CD8-positive, alpha-beta memory T cell (primary cell): Measurements from ENCODE around the gene TMEM42. TPM values are rescaled to one million over a fixed set of nuclear protein-coding genes. Genes with fewer than 3 reads are reported as not detected.
"Not testable (repeated sequence)": the region's sequence is repeated elsewhere in the genome, so short reads cannot be mapped to it uniquely, and the experiment has no call there.

Source experiments
- CTCF ChIA-PET: fragments of 350-600 bp; sonication (Branson Sonifier 250); formaldehyde crosslinking; loops from one replicate; lab custom pipeline; 2021; ENCODE audit warnings: antibody characterized with exemption; lab: Charles Lee
- POLR2A ChIA-PET: fragments of 350-600 bp; sonication (Branson Sonifier 250); formaldehyde crosslinking; loops from one replicate; lab custom pipeline; 2021; ENCODE audit warnings: antibody characterized with exemption; lab: Charles Lee
- DNase-seq, 5 donors: peaks; one replicate each; pipeline versions ENCODE4 v3.0.0 to v3.0.0-alpha.2; 2020 to 2022; ENCODE audit warnings: mixed read lengths in 1 of 5
- H3K27ac ChIP-seq: one replicate; pipeline ENCODE4 v1.7.0; 2013; ENCODE audit warnings: low read depth, mild to moderate bottlenecking, low read length, moderate library complexity
- H3K27me3 ChIP-seq: 2 replicates; pipeline ENCODE4 v1.7.0; 2013; ENCODE audit warnings: low read length, mild to moderate bottlenecking; ENCODE audit not compliant: insufficient read depth, poor library complexity, severe bottlenecking
- H3K36me3 ChIP-seq: 2 replicates; pipeline ENCODE4 v1.7.0; 2013; ENCODE audit warnings: mild to moderate bottlenecking, low read length, moderate library complexity; ENCODE audit not compliant: insufficient read depth
- H3K4me1 ChIP-seq: 2 replicates; pipeline ENCODE4 v1.7.0; 2013; ENCODE audit warnings: mild to moderate bottlenecking, low read length, moderate library complexity; ENCODE audit not compliant: insufficient read depth
- H3K4me3 ChIP-seq: 2 replicates; pipeline ENCODE4 v1.7.0; 2013; ENCODE audit warnings: mild to moderate bottlenecking, low read length
- H3K9me3 ChIP-seq: 2 replicates; pipeline ENCODE4 v1.7.0; 2013; ENCODE audit warnings: mild to moderate bottlenecking, low read length
- H3K27ac Mint-ChIP-seq, 8 donors: one replicate each; pipeline ENCODE4 v1.8.0; 2020 to 2021; ENCODE audit warnings: mixed read lengths in 8 of 8, mild to moderate bottlenecking in 6 of 8, inconsistent platforms in 3 of 8, moderate library complexity in 3 of 8
- H3K27me3 Mint-ChIP-seq, 2 donors: one replicate each; pipeline ENCODE4 v1.8.0; 2020 to 2021; ENCODE audit warnings: mixed read lengths in 2 of 2, mild to moderate bottlenecking in 1 of 2, moderate library complexity in 1 of 2
- H3K36me3 Mint-ChIP-seq, 3 donors: one replicate each; pipeline ENCODE4 v1.8.0; 2020 to 2021; ENCODE audit warnings: mixed read lengths in 3 of 3, inconsistent platforms in 1 of 3, mild to moderate bottlenecking in 1 of 3
- H3K4me1 Mint-ChIP-seq, 3 donors: one replicate each; pipeline ENCODE4 v1.8.0; 2020 to 2021; ENCODE audit warnings: mixed read lengths in 3 of 3, inconsistent platforms in 1 of 3, mild to moderate bottlenecking in 1 of 3
- H3K4me3 Mint-ChIP-seq, 7 donors: one replicate each; pipeline ENCODE4 v1.8.0; 2020 to 2021; ENCODE audit warnings: mixed read lengths in 7 of 7, mild to moderate bottlenecking in 6 of 7, moderate library complexity in 4 of 7, inconsistent platforms in 2 of 7
- H3K9me3 Mint-ChIP-seq, 5 donors: one replicate each; pipeline ENCODE4 v1.8.0; 2020 to 2022; ENCODE audit warnings: mixed read lengths in 5 of 5, mild to moderate bottlenecking in 3 of 5, moderate library complexity in 2 of 5, inconsistent platforms in 1 of 5
- polyA plus RNA-seq: library from polyadenylated mRNA; unstranded; fragments of 300-500 nt; fragmentation: Illumina TruSeq; gene quantifications from one replicate; pipeline ENCODE4 v1.2.3, GENCODE V29; 2021
- total RNA-seq, 2 experiments: library from RNA; stranded (reverse); gene quantifications; one replicate each; pipeline ENCODE4 v1.2.3, GENCODE V29; 2021

Gene TMEM42
- 1 to 10 TPM; 8.2 to 9.1 TPM for total RNA-seq
- 35.9 TPM for polyA plus RNA-seq

- Histone ChIP-seq H3K36me3 (no peaks in the 10 kb centered on the region), H3K4me1 (peaks cover 35% of the 10 kb centered on the region), H3K9me3 (no peaks in the 10 kb centered on the region), H3K27me3 (no peaks in the 10 kb centered on the region), H3K4me3 (peak within 1 kb of the TSS; percentile 90), H3K27ac (peak within 1 kb of the TSS; percentile 87)
- Mint-ChIP-seq H3K4me1 (peaks cover 37 to 47% (median 42%) of the 10 kb centered on the region in 3 donors), H3K27ac (peak within 1 kb of the TSS; percentile 88 to 97 (median 95)), H3K36me3 (peaks cover 0 to 6% (median 0%) of the 10 kb centered on the region in 3 donors), H3K27me3 (no peaks in the 10 kb centered on the region), H3K4me3 (peak within 1 kb of the TSS; percentile 87 to 94 (median 89)), H3K9me3 (no peaks in the 10 kb centered on the region)
- POLR2A ChIA-PET: no interaction called here
- peak; percentile 83 to 91 (median 88) for DNase-seq
- CTCF ChIA-PET: no interaction called here
Observed at GRCh38 chr3:44861412-44862225, at the start of gene TMEM42. TSS of gene TMEM42 (plus strand) at chr3:44861912. CDS start at chr3:44861925, 13 bp downstream.

GRCh38 chr3:44814751-44815150 is 47.0 kb upstream of the TMEM42 start:
- H3K36me3 ChIP-seq: no peaks in the 10 kb centered on the region
- no peak overlapping the region for H3K4me3 Mint-ChIP-seq
- H3K4me1 Mint-ChIP-seq: no peaks in the 10 kb centered on the region
- no peaks in the 10 kb centered on the region for H3K27me3 ChIP-seq
- H3K4me1 ChIP-seq: no peaks in the 10 kb centered on the region
- H3K27ac Mint-ChIP-seq: no peak overlapping the region
- H3K9me3 ChIP-seq: no peaks in the 10 kb centered on the region
- H3K27me3 Mint-ChIP-seq: no peaks in the 10 kb centered on the region
- peaks cover 0 to 3% (median 0%) of the 10 kb centered on the region in 3 donors for H3K36me3 Mint-ChIP-seq
- H3K27ac ChIP-seq: no peak overlapping the region
- peaks cover 0 to 8% (median 0%) of the 10 kb centered on the region in 5 donors for H3K9me3 Mint-ChIP-seq
- no peak for DNase-seq
- POLR2A ChIA-PET: no interaction called here
- no peak overlapping the region for H3K4me3 ChIP-seq
- CTCF ChIA-PET: no interaction called here

GRCh38 chr3:44816334-44816733 is 45.4 kb upstream of the TMEM42 start:
- H3K9me3 Mint-ChIP-seq, H3K4me1 ChIP-seq, H3K27me3 ChIP-seq, H3K36me3 ChIP-seq, H3K9me3 ChIP-seq, H3K4me3 Mint-ChIP-seq, H3K4me3 ChIP-seq, CTCF ChIA-PET, H3K4me1 Mint-ChIP-seq, H3K27me3 Mint-ChIP-seq, H3K36me3 Mint-ChIP-seq, POLR2A ChIA-PET, H3K27ac Mint-ChIP-seq, DNase-seq, H3K27ac ChIP-seq: not testable (repeated sequence)

- H3K4me1 ChIP-seq, H3K36me3 ChIP-seq, H3K4me1 Mint-ChIP-seq, H3K27me3 ChIP-seq, CTCF ChIA-PET, H3K4me3 ChIP-seq, DNase-seq, H3K36me3 Mint-ChIP-seq, H3K27ac Mint-ChIP-seq, H3K9me3 ChIP-seq, H3K4me3 Mint-ChIP-seq, H3K27me3 Mint-ChIP-seq, H3K27ac ChIP-seq, POLR2A ChIA-PET: not testable (repeated sequence)
- H3K9me3 Mint-ChIP-seq: peaks cover 0 to 11% (median 0%) of the 10 kb centered on the region in 5 donors
Observed at GRCh38 chr3:44821206-44821605, 40.5 kb upstream of the TMEM42 start.

GRCh38 chr3:44825264-44825925 is 36.3 kb upstream of the TMEM42 start:
- H3K36me3 ChIP-seq: no peaks in the 10 kb centered on the region
- H3K27me3 Mint-ChIP-seq: no peaks in the 10 kb centered on the region
- CTCF ChIA-PET: no interaction called here

GRCh38 chr3:44827196-44827595 is 34.5 kb upstream of the TMEM42 start:
- Histone ChIP-seq H3K36me3 (no peaks in the 10 kb centered on the region), H3K27me3 (no peaks in the 10 kb centered on the region), H3K4me1 (no peaks in the 10 kb centered on the region), H3K27ac (no peak overlapping the region), H3K9me3 (no peaks in the 10 kb centered on the region), H3K4me3 (no peak overlapping the region)
- H3K36me3 Mint-ChIP-seq: no peaks in the 10 kb centered on the region
- CTCF ChIA-PET: no interaction called here
- peaks cover 0 to 2% (median 0%) of the 10 kb centered on the region in 5 donors for H3K9me3 Mint-ChIP-seq
- POLR2A ChIA-PET: no interaction called here
- H3K27me3 Mint-ChIP-seq: no peaks in the 10 kb centered on the region
- H3K4me1 Mint-ChIP-seq: peaks cover 0 to 5% (median 0%) of the 10 kb centered on the region in 3 donors
- H3K27ac Mint-ChIP-seq: no peak overlapping the region
- no peak for DNase-seq
- no peak overlapping the region for H3K4me3 Mint-ChIP-seq

More at GRCh38 chr3:44825264-44825925, 36.3 kb upstream of the TMEM42 start:
- Mint-ChIP-seq H3K27ac (no peak overlapping the region), H3K4me1 (peaks cover 0 to under 1% (median 0%) of the 10 kb centered on the region in 3 donors), H3K4me3 (no peak overlapping the region), H3K36me3 (no peaks in the 10 kb centered on the region), H3K9me3 (peaks cover 0 to 5% (median 0%) of the 10 kb centered on the region in 5 donors)
- DNase-seq: no peak
- H3K9me3 ChIP-seq: no peaks in the 10 kb centered on the region
- no peaks in the 10 kb centered on the region for H3K4me1 ChIP-seq
- H3K4me3 ChIP-seq: no peak overlapping the region
- H3K27me3 ChIP-seq: no peaks in the 10 kb centered on the region
- POLR2A ChIA-PET: no interaction called here
- no peak overlapping the region for H3K27ac ChIP-seq

GRCh38 chr3:44831232-44831631 is 30.5 kb upstream of the TMEM42 start:
- no peak overlapping the region for H3K27ac Mint-ChIP-seq
- peaks cover 0 to 5% (median 3%) of the 10 kb centered on the region in 3 donors for H3K36me3 Mint-ChIP-seq
- no peak for DNase-seq
- H3K4me1 ChIP-seq: no peaks in the 10 kb centered on the region
- no peaks in the 10 kb centered on the region for H3K27me3 ChIP-seq
- H3K27ac ChIP-seq: no peak overlapping the region
- no peak overlapping the region for H3K4me3 ChIP-seq
- CTCF ChIA-PET: no interaction called here
- H3K9me3 Mint-ChIP-seq: peaks cover 0 to 5% (median 4%) of the 10 kb centered on the region in 5 donors
- peaks cover 0 to 5% (median 0%) of the 10 kb centered on the region in 3 donors for H3K4me1 Mint-ChIP-seq
- no peaks in the 10 kb centered on the region for H3K27me3 Mint-ChIP-seq
- POLR2A ChIA-PET: no interaction called here
- H3K36me3 ChIP-seq: no peaks in the 10 kb centered on the region
- no peaks in the 10 kb centered on the region for H3K9me3 ChIP-seq
- no peak overlapping the region for H3K4me3 Mint-ChIP-seq

- Histone ChIP-seq H3K4me3 (no peak overlapping the region), H3K4me1 (no peaks in the 10 kb centered on the region), H3K36me3 (no peaks in the 10 kb centered on the region), H3K27ac (no peak overlapping the region), H3K9me3 (no peaks in the 10 kb centered on the region), H3K27me3 (no peaks in the 10 kb centered on the region)
- POLR2A ChIA-PET: no interaction called here
- peaks cover 7 to 13% (median 11%) of the 10 kb centered on the region in 5 donors for H3K9me3 Mint-ChIP-seq
- H3K4me3 Mint-ChIP-seq: no peak overlapping the region
- peak overlapping the region in 1 of 8 donors; percentile 2 for H3K27ac Mint-ChIP-seq
- no peaks in the 10 kb centered on the region for H3K27me3 Mint-ChIP-seq
- H3K4me1 Mint-ChIP-seq: peaks cover 0 to 5% (median 0%) of the 10 kb centered on the region in 3 donors
- CTCF ChIA-PET: no interaction called here
- DNase-seq: no peak
- H3K36me3 Mint-ChIP-seq: peaks cover 0 to 9% (median 3%) of the 10 kb centered on the region in 3 donors
Observed at GRCh38 chr3:44832032-44832431, 29.7 kb upstream of the TMEM42 start.
